Activated CD4-positive, CD25-positive, alpha-beta regulatory T cell treated with anti-CD3 and anti-CD28 coated beads, Interleukin-2, amount 50 U/mL, for 24 hours (primary cell): ENCODE measurements around the gene COX19.

Experiments used
- ATAC-seq, 2 donors: fragments of 150-1000 bp; cut with Tn5 transposase; one replicate each; pipeline ENCODE4 v1.10.0; 2021; ENCODE audit warnings: mild to moderate bottlenecking in 1 of 2, moderate library complexity in 1 of 2

COX19 gene

GRCh38 chr7:991729-992656, 16.6 kb upstream of the COX19 start:
- ATAC-seq = no peak

- no peak for ATAC-seq
Observed at GRCh38 chr7:990933-991728, 15.8 kb upstream of the COX19 start.

GRCh38 chr7:990352-990932, 15.1 kb upstream of the COX19 start:
- no peak for ATAC-seq

- ATAC-seq = no peak
Observed at GRCh38 chr7:988963-989529, 13.7 kb upstream of the COX19 start.

- no peak for ATAC-seq
Observed at GRCh38 chr7:988426-988911, 13.1 kb upstream of the COX19 start.

GRCh38 chr7:987909-988308, 12.6 kb upstream of the COX19 start:
- ATAC-seq = no peak

- no peak for ATAC-seq
Observed at GRCh38 chr7:986766-987751, 11.7 kb upstream of the COX19 start.

GRCh38 chr7:985915-986741, 10.8 kb upstream of the COX19 start:
- no peak for ATAC-seq

- no peak for ATAC-seq
Observed at GRCh38 chr7:985127-985416, 9.7 kb upstream of the COX19 start.

- no peak for ATAC-seq
Observed at GRCh38 chr7:984361-985126, 9.2 kb upstream of the COX19 start.

- no peak for ATAC-seq
Observed at GRCh38 chr7:983616-984071, 8.3 kb upstream of the COX19 start.

- no peak for ATAC-seq
Observed at GRCh38 chr7:983004-983615, 7.8 kb upstream of the COX19 start, which contains the start of gene CYP2W1. TSS of gene CYP2W1 (plus strand) at chr7:983181. CDS start at chr7:983212, 31 bp downstream.

- no peak for ATAC-seq
Observed at GRCh38 chr7:982511-983003, 7.2 kb upstream of the COX19 start.

GRCh38 chr7:981793-982510, 6.6 kb upstream of the COX19 start:
- no peak for ATAC-seq

- ATAC-seq = no peak
Observed at GRCh38 chr7:979886-980571, 4.7 kb upstream of the COX19 start.

GRCh38 chr7:979151-979550, 3.8 kb upstream of the COX19 start:
- ATAC-seq = no peak

- ATAC-seq = no peak
Observed at GRCh38 chr7:978416-979091, 3.2 kb upstream of the COX19 start.

GRCh38 chr7:978049-978346, 2.6 kb upstream of the COX19 start:
- ATAC-seq = no peak
